HG02642 (cell line): ENCODE measurements around the gene KCNMA1.
"Not testable (repeated sequence)": the region's sequence is repeated elsewhere in the genome, so short reads cannot be mapped to it uniquely, and the experiment has no call there.

ENCODE experiments used
- ATAC-seq: cut with Tn5 transposase; IDR thresholded peaks from one replicate; pipeline ENCODE4 v1.9.1; 2021; ENCODE audit warnings: mild to moderate bottlenecking; ENCODE audit not compliant: unreplicated experiment, poor library complexity

KCNMA1 gene

GRCh38 chr10:77590344-77591237, 47.0 kb downstream of the KCNMA1 start:
- ATAC-seq = no peak

DNA sequence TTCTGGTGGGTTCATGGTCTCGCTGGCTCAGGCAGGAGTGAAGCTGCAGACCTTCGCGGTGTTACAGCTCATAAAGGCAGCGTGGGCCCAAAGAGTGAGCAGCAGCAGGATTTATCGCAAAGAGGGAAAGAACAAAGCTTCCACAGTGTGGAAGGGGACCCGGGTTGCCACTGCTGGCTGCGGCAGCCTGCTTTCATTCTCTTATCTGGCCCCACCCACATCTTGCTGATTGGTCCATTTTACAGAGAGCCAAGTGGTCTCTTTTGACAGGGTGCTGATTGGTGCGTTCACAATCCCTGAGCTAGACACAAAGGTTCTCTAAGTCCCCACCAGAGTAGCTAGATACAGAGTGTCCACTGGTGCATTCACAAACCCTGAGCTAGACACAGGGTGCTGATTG, 47.9 kb downstream of the KCNMA1 start:
- not testable (repeated sequence) for ATAC-seq

DNA sequence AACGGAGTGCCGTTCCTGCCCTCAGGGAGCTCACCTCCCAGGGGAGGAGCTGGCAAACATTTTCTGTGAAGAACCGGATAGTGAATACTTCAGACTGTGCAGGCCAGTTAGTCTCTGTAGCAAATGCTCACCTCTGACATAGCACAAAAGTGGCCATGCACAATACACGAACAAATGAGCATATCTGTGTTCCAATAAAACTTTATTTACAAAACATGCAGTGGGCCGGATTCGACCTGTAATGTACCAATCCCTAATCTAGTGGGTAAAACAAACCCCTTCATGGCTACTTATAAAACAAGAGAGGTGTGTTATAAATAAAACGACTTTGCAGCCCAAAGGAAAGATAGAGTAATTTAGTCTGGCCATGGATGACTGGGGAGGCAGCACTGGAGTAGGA, 48.7 kb downstream of the KCNMA1 start:
- ATAC-seq = no peak

GRCh38 chr10:77587416-77587790, 50.2 kb downstream of the KCNMA1 start:
- no peak for ATAC-seq

DNA sequence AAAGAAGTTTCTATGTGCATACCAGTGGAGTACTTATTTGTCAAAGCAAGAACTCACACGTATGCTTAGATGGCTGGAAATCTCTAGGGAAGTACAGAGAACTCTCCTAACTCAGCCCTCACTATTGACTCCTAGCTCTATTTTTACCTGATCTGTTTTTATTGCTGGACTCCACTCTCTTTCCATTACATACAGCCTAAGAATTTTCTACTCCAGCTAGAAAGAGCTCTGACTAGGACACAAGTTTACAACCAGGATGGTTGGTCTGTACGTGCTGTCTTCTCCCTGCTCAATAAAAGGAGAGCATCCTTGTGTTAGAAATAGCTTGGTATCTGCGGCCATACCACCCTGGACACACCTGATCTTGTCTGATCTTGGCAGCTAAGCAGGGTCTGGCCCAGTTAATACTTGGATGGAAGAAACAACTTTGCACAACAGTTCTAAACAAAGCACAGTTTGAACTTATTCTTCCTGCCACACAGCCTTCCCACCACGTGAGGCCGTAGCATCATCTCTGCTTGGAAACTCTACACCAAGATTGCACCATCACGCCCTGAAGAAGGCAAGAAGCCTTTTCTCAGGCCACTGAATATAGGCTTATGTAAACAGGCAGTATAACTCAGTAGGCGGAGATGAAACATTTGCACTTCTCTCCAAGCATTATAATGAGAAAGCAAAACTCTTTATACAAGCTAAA, 50.7 kb downstream of the KCNMA1 start:
- no peak for ATAC-seq

GRCh38 chr10:77584938-77585337, 52.7 kb downstream of the KCNMA1 start:
- no peak for ATAC-seq

- no peak for ATAC-seq
These were observed 54.1 kb downstream of the KCNMA1 start for GRCh38 chr10:77583527-77583926.

GRCh38 chr10:77582710-77583115, 54.9 kb downstream of the KCNMA1 start:
- no peak for ATAC-seq

- no peak for ATAC-seq
These were observed 55.9 kb downstream of the KCNMA1 start for GRCh38 chr10:77581738-77582137.

DNA sequence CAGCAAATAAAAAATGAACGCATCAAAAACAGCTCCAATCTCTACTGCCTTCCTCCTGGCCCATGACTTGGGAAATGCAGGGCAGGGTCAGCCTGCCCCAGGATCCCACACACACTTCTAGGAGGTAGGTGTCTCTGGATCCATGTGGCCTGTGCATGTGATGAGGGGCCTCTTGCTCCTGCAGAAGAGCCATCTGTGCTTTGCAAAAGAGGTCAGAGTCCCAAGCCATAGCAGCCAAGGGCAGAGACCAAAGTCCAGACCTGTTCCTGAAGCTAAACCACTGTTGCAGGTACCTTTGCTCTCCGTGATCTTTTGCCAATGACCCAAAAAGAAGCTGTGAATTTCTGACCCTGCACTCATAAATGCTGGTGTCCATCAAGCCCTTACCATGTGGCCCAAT, 57.1 kb downstream of the KCNMA1 start:
- no peak for ATAC-seq

GRCh38 chr10:77578583-77579227, 58.9 kb downstream of the KCNMA1 start:
- no peak for ATAC-seq

GRCh38 chr10:77577666-77578229, 59.9 kb downstream of the KCNMA1 start:
- no peak for ATAC-seq

GRCh38 chr10:77576444-77577032, 61.1 kb downstream of the KCNMA1 start:
- ATAC-seq = no peak

GRCh38 chr10:77576007-77576367, 61.6 kb downstream of the KCNMA1 start:
- no peak for ATAC-seq

DNA sequence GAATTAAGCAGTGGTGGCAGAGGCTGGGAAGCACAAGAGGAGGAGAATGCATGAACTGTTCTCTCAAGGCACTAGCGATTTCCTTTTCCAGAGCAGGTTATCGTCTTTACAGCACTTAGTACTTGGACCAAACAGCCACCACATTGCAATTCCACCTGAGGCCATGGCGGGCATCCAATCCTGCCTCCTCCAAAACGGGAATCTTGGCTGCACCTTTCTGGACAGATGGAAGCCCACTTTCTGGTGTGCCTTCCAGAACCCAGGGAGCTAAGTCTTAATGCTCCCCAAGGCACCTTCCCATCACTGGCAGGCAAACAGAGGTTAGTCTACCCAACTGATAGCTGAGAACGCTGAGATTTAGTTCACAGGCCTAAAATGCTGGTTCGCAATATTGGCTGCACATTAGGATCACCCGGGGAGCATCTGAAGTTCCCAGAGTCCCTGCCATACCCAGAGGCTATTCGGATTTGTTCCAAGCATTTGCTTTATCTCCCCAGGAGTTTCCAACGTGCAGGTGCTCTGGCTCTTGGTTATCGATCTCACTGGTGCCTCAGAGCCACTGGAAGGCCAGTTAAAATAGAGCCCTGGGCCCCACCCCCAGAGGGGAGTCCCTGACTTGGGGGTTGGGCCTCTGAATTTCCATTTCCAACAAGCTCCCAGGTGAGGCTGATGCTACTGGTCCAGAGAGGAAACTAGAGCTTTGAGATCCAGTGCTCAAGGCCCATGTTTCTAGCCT, 62.2 kb downstream of the KCNMA1 start:
- no peak for ATAC-seq

GRCh38 chr10:77574438-77574837, 63.2 kb downstream of the KCNMA1 start:
- no peak for ATAC-seq

GRCh38 chr10:77572520-77572919, 65.1 kb downstream of the KCNMA1 start:
- ATAC-seq = not testable (repeated sequence)

DNA sequence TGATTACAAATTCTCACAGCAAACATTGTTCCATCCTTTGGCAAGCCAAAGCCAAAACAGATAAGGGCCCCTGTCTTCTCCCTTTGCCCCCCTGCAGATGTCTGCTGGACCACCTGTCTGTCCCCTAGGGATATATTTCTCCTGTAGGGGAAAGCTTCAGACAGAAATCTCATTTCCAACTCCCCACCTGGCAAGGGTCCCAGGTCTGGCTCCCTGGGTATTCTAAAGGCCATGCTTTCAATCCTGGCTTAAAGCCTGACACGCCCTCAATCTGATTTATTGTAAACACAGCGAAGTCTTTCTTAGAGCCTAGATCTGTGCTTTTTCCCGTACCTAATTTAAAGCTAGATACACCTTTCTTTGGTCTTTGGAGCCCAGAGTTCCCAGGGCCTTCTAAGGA, 66.1 kb downstream of the KCNMA1 start:
- no peak for ATAC-seq

DNA sequence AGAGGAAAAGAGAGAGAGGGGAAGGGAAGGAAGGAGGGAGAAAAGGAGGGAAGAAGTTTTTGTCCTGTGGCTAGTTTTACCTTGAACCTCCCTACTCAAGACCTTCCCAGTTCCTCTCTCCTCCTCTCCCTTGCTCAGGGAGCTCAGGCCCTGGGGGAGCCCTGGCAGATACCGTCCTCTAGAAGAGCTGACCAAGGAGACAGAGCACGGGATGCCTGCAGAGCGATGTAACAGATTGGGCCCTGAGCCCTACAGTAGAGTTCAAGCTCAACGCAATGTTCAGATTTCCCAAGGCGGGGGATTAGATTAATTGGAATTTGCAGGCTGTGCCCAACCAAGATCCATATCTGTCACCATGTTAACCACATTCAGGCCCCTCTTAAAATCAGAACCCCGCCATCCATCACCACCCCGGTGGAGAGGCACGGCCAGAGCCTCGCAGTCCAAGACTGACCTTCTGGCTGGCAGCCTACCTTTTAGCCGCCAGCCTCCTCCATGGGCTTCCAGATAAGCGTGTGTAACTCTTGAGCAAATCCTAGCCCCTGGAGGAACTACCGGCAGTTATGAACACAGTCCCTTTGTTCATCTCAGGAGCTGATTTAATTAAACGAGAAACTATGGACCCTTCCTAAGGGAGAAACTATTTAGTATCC, 70.6 kb downstream of the KCNMA1 start:
- ATAC-seq = no peak
